ENCODE data around the gene ZDHHC1. TPM values are rescaled to one million over a fixed set of nuclear protein-coding genes. Genes with fewer than 3 reads are reported as not detected.

Gene ZDHHC1
- total RNA-seq, 2 donors from 2014 or later, result 7.9 to 8.7 TPM

DNA sequence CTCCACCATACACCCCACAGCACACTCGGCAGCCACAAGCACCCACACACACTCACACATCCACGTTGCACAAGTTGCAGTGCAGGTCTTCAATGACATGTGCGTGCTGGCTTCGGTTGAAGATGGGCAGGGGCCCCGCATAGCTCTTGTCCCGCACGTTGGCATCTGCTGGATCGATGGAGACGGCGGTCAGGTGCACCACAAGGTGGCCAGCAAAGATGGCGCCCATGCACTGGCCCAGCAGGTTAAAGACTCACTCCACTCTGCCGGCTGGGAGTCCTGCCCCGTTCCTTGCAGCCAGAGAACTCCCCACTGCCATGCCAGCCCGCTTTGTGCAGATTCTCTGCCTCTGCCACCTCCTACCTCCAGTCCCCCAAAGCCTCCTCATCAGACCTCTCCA lies 15.4 kb downstream of the ZDHHC1 start:
- Histone ChIP-seq H3K36me3 (no peaks in the 10 kb centered on the region), H3K9me3 (no peaks in the 10 kb centered on the region), H3K27ac (no peak overlapping the region), H3K27me3 (no peaks in the 10 kb centered on the region), H3K4me1 (peaks cover 13% of the 10 kb centered on the region), H3K9ac (ENCODE audit: low read depth in 2 of 2, low read length in 2 of 2) (no peak overlapping the region), H3K4me3 (no peak overlapping the region)
- DNase-seq, result no peak
- TF ChIP-seq, protein P1, sequence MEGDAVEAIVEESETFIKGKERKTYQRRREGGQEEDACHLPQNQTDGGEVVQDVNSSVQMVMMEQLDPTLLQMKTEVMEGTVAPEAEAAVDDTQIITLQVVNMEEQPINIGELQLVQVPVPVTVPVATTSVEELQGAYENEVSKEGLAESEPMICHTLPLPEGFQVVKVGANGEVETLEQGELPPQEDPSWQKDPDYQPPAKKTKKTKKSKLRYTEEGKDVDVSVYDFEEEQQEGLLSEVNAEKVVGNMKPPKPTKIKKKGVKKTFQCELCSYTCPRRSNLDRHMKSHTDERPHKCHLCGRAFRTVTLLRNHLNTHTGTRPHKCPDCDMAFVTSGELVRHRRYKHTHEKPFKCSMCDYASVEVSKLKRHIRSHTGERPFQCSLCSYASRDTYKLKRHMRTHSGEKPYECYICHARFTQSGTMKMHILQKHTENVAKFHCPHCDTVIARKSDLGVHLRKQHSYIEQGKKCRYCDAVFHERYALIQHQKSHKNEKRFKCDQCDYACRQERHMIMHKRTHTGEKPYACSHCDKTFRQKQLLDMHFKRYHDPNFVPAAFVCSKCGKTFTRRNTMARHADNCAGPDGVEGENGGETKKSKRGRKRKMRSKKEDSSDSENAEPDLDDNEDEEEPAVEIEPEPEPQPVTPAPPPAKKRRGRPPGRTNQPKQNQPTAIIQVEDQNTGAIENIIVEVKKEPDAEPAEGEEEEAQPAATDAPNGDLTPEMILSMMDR (IDR thresholded peaks at IDR 0.05), result no peak
- intact Hi-C loops (cut with DNase I), result no loop called here

DNA sequence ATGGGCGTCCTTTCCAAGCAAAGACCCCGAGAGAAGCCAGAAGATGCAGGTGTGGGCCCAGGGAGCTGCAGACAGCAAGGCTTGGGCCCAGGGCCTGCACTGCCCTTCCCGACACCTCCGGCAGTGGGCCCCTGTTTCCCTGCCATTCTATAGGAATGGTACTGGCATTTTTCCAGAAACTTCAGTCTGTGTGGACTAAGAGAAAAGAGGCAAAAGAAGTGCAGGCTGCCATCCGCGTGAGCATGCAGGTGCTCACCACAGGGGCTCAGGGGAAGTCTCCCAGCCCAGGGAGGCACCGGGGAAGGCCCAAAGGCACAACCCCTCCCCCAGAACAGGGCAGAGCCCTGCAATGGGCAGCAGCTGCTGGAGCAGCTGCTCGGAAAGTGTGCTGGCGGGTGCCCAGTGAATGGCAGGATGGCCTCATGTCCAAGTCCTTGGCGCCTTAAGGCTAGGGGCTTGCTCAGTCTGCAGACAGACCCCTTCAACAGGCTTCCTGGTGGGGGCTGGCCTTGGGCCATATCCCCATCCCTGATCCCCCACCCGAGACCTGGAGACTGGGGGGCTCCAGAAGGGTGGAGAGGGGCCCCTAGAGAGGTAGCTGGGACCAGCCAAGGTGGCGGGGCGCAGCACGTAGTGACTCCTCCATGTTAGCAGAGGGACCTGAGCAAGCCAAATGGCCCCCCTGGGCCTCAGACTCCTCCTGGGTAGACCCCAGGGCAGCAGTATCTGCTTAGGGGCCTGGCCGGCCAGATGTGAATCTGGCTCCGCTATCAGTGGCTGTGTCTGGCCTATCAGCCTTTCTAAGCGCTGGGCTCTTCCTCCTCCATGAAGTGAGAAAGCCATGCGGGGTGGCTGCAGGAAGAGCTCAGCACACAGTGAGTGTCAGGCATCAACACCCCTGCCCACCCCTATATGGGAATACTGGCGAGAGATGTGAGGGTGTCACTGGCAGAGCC lies 16.2 kb downstream of the ZDHHC1 start:
- no peak overlapping the region for H3K27ac ChIP-seq
- no peaks in the 10 kb centered on the region for H3K36me3 ChIP-seq
- intact Hi-C loops (cut with DNase I), result loop anchor here (10.0 kb wide), 1 partner anchor 55 kb away; no protein-coding TSS in a partner anchor
- peaks cover 14% of the 10 kb centered on the region for H3K4me1 ChIP-seq
- DNase-seq, result no peak
- H3K9ac ChIP-seq (ENCODE audit: low read depth in 2 of 2, low read length in 2 of 2), result no peak overlapping the region
- H3K9me3 ChIP-seq, result no peaks in the 10 kb centered on the region
- TF ChIP-seq, protein P1 (IDR thresholded peaks at IDR 0.05), result no peak
- H3K4me3 ChIP-seq, result no peak overlapping the region
- no peaks in the 10 kb centered on the region for H3K27me3 ChIP-seq

DNA sequence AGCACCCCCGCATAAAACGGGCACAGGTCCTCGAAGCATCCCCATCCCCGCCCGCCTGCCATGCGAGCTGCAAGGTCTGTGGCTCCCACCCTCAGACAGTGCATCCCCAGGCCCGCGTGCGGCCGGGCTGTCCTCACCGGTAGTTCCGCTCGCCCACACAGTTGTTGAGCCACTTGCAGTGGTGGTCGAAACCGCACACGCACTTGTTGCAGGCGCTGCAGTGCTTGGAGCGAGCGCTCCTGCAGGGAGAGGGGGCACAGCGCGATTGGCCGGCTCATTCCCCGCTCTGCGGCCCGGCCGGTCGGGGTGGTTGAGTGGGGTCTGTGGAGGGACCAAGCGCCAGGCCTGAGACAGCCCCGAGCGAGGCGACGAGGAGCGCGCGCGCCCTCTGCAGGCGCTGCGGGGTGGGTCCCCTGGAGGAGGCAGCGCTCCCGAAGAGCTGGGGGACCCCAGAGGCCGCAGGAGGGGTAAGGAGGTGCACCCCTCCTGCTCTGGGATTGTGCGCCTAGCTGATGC lies 17.0 kb downstream of the ZDHHC1 start:
- H3K27me3 ChIP-seq, result peaks cover under 1% of the 10 kb centered on the region
- peak; percentile 53 for DNase-seq
- no peak overlapping the region for H3K27ac ChIP-seq
- intact Hi-C loops (cut with DNase I), result loop anchor here (10.0 kb wide), 1 partner anchor 54 kb away; no protein-coding TSS in a partner anchor
- no peak overlapping the region for H3K4me3 ChIP-seq
- peak overlapping the region in 1 of 2 donors; percentile 35 for H3K9ac ChIP-seq (ENCODE audit: low read depth in 2 of 2, low read length in 2 of 2)
- TF ChIP-seq, protein P1 (IDR thresholded peaks at IDR 0.05), result peak; percentile 78
- H3K4me1 ChIP-seq, result peaks cover 11% of the 10 kb centered on the region
- no peaks in the 10 kb centered on the region for H3K36me3 ChIP-seq
- H3K9me3 ChIP-seq, result no peaks in the 10 kb centered on the region

DNA sequence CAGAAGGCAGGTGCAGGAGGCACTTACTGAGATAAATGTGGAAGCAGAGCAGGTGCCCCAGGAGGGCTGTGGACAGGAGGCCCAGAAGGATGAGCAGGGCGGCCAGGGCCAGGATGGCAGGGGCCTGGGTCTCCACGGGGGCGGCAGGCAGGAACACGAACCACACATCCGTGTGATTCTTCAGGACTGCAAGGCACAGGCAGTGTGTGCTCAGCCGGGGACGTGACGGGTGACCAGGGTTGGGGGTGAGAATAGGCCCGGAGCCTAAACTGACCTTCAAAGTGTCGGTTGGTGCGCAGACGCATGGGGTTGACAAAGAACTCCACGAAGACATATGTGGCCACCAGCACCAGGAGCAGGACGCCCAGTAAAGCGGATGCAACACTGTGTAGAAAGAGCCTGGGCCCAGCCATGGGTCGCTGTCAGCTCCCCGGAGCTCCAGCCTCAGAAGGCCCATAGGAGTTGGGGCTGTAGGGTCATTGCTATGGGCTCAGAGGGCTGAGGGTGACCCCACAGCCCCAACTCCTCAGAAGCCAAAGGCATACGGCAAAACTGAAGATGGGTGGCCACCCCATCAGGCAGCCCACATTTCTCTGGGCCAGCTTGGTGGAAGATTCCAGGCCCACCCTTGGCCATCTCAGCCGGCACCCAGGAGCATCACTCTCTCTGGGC lies 17.6 kb downstream of the ZDHHC1 start:
- Histone ChIP-seq H3K4me1 (peaks cover 14% of the 10 kb centered on the region), H3K9me3 (no peaks in the 10 kb centered on the region), H3K36me3 (no peaks in the 10 kb centered on the region), H3K27me3 (peaks cover 6% of the 10 kb centered on the region), H3K9ac (ENCODE audit: low read depth in 2 of 2, low read length in 2 of 2) (no peak overlapping the region), H3K4me3 (no peak overlapping the region), H3K27ac (no peak overlapping the region)
- DNase-seq, result no peak
- intact Hi-C loops (cut with DNase I), result loop anchor here (10.0 kb wide), 1 partner anchor 54 kb away; no protein-coding TSS in a partner anchor
- TF ChIP-seq, protein P1 (IDR thresholded peaks at IDR 0.05), result no peak

DNA sequence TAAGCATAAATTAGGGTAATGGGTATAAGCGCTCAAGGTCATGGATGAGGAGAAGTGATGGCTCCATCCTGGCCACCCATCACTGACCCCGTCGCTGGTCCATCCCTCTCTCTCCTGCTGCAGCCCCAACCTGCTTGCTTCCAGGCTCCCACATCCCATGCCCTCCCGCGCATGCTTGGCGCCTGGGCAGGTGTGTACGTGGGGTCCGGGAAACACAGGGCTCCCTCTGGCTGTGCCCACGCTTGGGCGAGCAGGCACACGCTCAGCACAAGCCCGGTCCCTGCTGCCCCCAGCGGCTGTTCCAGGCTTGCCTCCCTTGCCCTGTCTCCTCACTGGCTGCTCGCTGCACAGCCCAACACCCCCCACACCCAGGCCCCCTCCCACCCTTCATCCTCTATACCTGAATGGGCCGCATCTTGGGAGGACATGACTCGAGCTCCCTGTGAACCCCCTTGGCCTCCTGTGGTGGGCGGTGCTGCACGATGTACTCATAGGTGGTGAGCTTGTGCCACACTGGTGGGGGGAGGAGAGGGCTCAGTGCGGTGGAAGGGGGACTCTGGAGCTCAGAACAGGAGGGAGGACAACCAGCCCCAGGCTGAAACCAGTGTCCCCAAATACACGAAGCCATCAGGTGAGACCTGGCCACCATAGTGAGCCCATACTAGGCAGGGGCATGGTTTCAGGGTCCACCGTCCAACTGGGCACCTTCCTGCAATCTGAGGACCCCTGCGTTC lies 18.3 kb downstream of the ZDHHC1 start:
- TF ChIP-seq, protein P1 (IDR thresholded peaks at IDR 0.05), result no peak
- Histone ChIP-seq H3K9ac (ENCODE audit: low read depth in 2 of 2, low read length in 2 of 2) (no peak overlapping the region), H3K27me3 (peaks cover 7% of the 10 kb centered on the region), H3K9me3 (no peaks in the 10 kb centered on the region), H3K4me1 (peaks cover 18% of the 10 kb centered on the region), H3K4me3 (no peak overlapping the region), H3K27ac (no peak overlapping the region), H3K36me3 (no peaks in the 10 kb centered on the region)
- intact Hi-C loops (cut with DNase I), result loop anchor here (10.0 kb wide), 1 partner anchor 53 kb away; no protein-coding TSS in a partner anchor
- DNase-seq, result no peak
